ENCODE data around the gene TMEM60.

DNA sequence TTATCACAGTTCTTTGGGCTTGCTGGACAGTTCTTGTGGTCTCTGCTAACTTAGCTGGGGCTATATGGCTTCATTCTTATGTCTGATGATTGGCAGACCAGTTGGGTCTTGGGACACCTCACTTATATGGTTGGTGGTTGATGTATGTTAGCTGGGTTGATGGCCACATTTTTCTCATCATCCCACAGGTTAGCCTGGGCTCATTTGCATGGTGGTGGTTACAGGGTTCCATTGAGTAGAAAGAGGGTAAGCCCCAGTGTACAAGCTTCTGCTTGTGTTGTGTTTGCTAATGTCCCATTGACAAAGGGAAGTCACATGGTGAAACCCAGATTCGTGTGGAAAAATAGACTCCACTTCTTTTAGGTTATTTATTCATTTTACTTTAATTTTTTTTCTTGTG lies 40.6 kb downstream of the TMEM60 start:
- TF ChIP-seq POLR2A (IDR thresholded peaks at IDR 0.05), result no peak
- TF ChIP-seq, protein P1, sequence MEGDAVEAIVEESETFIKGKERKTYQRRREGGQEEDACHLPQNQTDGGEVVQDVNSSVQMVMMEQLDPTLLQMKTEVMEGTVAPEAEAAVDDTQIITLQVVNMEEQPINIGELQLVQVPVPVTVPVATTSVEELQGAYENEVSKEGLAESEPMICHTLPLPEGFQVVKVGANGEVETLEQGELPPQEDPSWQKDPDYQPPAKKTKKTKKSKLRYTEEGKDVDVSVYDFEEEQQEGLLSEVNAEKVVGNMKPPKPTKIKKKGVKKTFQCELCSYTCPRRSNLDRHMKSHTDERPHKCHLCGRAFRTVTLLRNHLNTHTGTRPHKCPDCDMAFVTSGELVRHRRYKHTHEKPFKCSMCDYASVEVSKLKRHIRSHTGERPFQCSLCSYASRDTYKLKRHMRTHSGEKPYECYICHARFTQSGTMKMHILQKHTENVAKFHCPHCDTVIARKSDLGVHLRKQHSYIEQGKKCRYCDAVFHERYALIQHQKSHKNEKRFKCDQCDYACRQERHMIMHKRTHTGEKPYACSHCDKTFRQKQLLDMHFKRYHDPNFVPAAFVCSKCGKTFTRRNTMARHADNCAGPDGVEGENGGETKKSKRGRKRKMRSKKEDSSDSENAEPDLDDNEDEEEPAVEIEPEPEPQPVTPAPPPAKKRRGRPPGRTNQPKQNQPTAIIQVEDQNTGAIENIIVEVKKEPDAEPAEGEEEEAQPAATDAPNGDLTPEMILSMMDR (IDR thresholded peaks at IDR 0.05), result no peak
- no peak for TF ChIP-seq POLR2AphosphoS5 (IDR thresholded peaks at IDR 0.05)
